Smooth muscle cell (in vitro differentiated cells): ENCODE results near the gene EFHD2. TPM values are rescaled to one million over a fixed set of nuclear protein-coding genes. Genes with fewer than 3 reads are reported as not detected.

Experiments
- DNase-seq: peaks from one replicate; lab custom pipeline; 2025; ENCODE audit not compliant: unreplicated experiment; lab: John Stamatoyannopoulos, UW
- H2AFZ ChIP-seq: fragments of 200-600 bp; sonication (generic); 2 replicates; pipeline ENCODE4 v1.6.0; 2016; ENCODE audit warnings: antibody characterized with exemption, low read depth, mild to moderate bottlenecking
- H3F3A ChIP-seq: fragments of 200-600 bp; sonication (generic); 2 replicates; pipeline ENCODE4 v1.6.0; 2017; ENCODE audit warnings: antibody characterized with exemption, low read depth
- H3K27ac ChIP-seq: fragments of 200-600 bp; sonication (generic); 2 replicates; pipeline ENCODE4 v1.5.1; 2016; ENCODE audit warnings: low read depth, mild to moderate bottlenecking
- H3K27me3 ChIP-seq: fragments of 200-600 bp; sonication (generic); 2 replicates; pipeline ENCODE4 v1.6.1; 2016; ENCODE audit warnings: low read depth, mild to moderate bottlenecking
- H3K36me3 ChIP-seq: fragments of 200-600 bp; sonication (generic); 2 replicates; pipeline ENCODE4 v1.5.1; 2016; ENCODE audit warnings: low read depth
- H3K4me1 ChIP-seq: fragments of 200-600 bp; sonication (generic); 2 replicates; pipeline ENCODE4 v1.5.1; 2016; ENCODE audit warnings: low read depth
- H3K4me2 ChIP-seq: fragments of 200-600 bp; sonication (generic); 2 replicates; pipeline ENCODE4 v1.6.0; 2016; ENCODE audit warnings: mild to moderate bottlenecking
- H3K4me3 ChIP-seq: fragments of 200-600 bp; sonication (generic); 2 replicates; pipeline ENCODE4 v1.5.1; 2016; ENCODE audit warnings: mild to moderate bottlenecking
- H3K79me2 ChIP-seq: fragments of 200-600 bp; sonication (generic); 2 replicates; pipeline ENCODE4 v1.6.0; 2016; ENCODE audit warnings: low read depth, mild to moderate bottlenecking
- H3K9ac ChIP-seq: fragments of 200-600 bp; sonication (generic); 2 replicates; pipeline ENCODE4 v1.6.0; 2016; ENCODE audit warnings: low read depth
- H3K9me3 ChIP-seq: fragments of 200-600 bp; sonication (generic); replicated peaks from 2 replicates; pipeline ENCODE4 v1.5.1; 2016; ENCODE audit warnings: low read depth
- H4K20me1 ChIP-seq: fragments of 200-600 bp; sonication (generic); 2 replicates; pipeline ENCODE4 v1.6.0; 2016; ENCODE audit warnings: low read depth
- WGBS: methylation state at CpG from one replicate; pipeline ENCODE4 v1.1.7; 2016; ENCODE audit warnings: low lambda C conversion rate; 5-methylcytosine and 5-hydroxymethylcytosine counted together
- polyA plus RNA-seq: library from polyadenylated mRNA; unstranded; fragments of >200 nt; fragmentation: Nextera tagmentation; extraction: Ambion mirVana; gene quantifications from 2 replicates; pipeline ENCODE4 v1.2.1, GENCODE V29; 2016
- total RNA-seq: library from RNA; depleted of rRNA; stranded (reverse); fragments of >200 nt; gene quantifications from 2 replicates; pipeline ENCODE4 v1.2.3, GENCODE V29; 2014
- TF ChIP-seq, protein P1 (sequence below): fragments of 200-600 bp; sonication (generic); IDR thresholded peaks from 2 replicates; pipeline ENCODE4 v1.5.1; 2017; ENCODE audit warnings: borderline replicate concordance, mild to moderate bottlenecking, antibody characterized with exemption; ENCODE audit not compliant: insufficient read depth, poor library complexity, severe bottlenecking

The EFHD2 gene
- total and polyA plus RNA-seq, 2 experiments from 2014 or later, result 7.0 to 22.9 TPM

- H4K20me1 ChIP-seq, result peaks cover 36% of the 10 kb centered on the region
- H2AFZ ChIP-seq, result no peak overlapping the region
- H3K4me3 ChIP-seq, result no peak overlapping the region
- 74% methylated on average over 11 of the region's 11 CpGs for WGBS
- no peaks in the 10 kb centered on the region for H3K36me3 ChIP-seq
- DNase-seq, result no peak
- H3K4me1 ChIP-seq, result no peaks in the 10 kb centered on the region
- no peak overlapping the region for H3K27ac ChIP-seq
- TF ChIP-seq, protein P1, sequence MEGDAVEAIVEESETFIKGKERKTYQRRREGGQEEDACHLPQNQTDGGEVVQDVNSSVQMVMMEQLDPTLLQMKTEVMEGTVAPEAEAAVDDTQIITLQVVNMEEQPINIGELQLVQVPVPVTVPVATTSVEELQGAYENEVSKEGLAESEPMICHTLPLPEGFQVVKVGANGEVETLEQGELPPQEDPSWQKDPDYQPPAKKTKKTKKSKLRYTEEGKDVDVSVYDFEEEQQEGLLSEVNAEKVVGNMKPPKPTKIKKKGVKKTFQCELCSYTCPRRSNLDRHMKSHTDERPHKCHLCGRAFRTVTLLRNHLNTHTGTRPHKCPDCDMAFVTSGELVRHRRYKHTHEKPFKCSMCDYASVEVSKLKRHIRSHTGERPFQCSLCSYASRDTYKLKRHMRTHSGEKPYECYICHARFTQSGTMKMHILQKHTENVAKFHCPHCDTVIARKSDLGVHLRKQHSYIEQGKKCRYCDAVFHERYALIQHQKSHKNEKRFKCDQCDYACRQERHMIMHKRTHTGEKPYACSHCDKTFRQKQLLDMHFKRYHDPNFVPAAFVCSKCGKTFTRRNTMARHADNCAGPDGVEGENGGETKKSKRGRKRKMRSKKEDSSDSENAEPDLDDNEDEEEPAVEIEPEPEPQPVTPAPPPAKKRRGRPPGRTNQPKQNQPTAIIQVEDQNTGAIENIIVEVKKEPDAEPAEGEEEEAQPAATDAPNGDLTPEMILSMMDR, result no peak
- H3K9me3 ChIP-seq, result no peaks in the 10 kb centered on the region
- no peaks in the 10 kb centered on the region for H3K79me2 ChIP-seq
- no peak overlapping the region for H3K9ac ChIP-seq
- no peaks in the 10 kb centered on the region for H3K27me3 ChIP-seq
- no peaks in the 10 kb centered on the region for H3F3A ChIP-seq
- H3K4me2 ChIP-seq, result no peak overlapping the region
Measured at GRCh38 chr1:15423355-15424077, 13.8 kb downstream of the EFHD2 start.

- H3K27me3 ChIP-seq, result no peaks in the 10 kb centered on the region
- no peaks in the 10 kb centered on the region for H3K9me3 ChIP-seq
- H3K9ac ChIP-seq, result no peak overlapping the region
- H3K4me3 ChIP-seq, result no peak overlapping the region
- H3K79me2 ChIP-seq, result no peaks in the 10 kb centered on the region
- no peaks in the 10 kb centered on the region for H3F3A ChIP-seq
- H3K4me1 ChIP-seq, result no peaks in the 10 kb centered on the region
- H3K27ac ChIP-seq, result no peak overlapping the region
- H4K20me1 ChIP-seq, result peaks cover 33% of the 10 kb centered on the region
- WGBS, result 96% methylated on average over 13 of the region's 13 CpGs
- TF ChIP-seq, protein P1, result no peak
- no peak overlapping the region for H2AFZ ChIP-seq
- H3K4me2 ChIP-seq, result no peak overlapping the region
- no peak for DNase-seq
- H3K36me3 ChIP-seq, result no peaks in the 10 kb centered on the region
Measured at GRCh38 chr1:15424146-15424667, 14.5 kb downstream of the EFHD2 start.

DNA sequence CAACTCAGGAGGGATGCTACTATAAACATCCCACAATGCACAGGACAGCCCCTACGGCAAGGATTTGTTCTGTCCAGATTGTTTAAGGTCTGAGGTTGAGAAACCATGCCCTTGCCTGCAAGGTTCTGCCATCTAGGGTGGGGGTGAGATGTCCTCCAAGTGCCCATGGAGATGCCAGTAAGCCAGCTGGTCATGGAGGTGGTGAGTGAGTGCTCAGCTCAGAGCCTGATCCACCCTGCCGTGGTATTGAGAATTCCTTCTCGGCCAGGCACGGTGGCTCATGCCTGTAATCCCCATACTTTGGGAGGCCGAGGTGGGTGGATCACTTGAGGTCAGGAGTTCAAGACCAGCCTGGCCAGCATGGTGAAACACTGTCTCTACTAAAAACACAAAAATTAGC lies 15.3 kb downstream of the EFHD2 start:
- Histone ChIP-seq H3K27ac (no peak overlapping the region), H3K4me2 (no peak overlapping the region), H3K9ac (no peak overlapping the region), H4K20me1 (peaks cover 25% of the 10 kb centered on the region), H3K79me2 (no peaks in the 10 kb centered on the region), H3K4me3 (no peak overlapping the region), H3K4me1 (no peaks in the 10 kb centered on the region), H3K9me3 (no peaks in the 10 kb centered on the region), H3K36me3 (no peaks in the 10 kb centered on the region), H2AFZ (no peak overlapping the region), H3F3A (no peaks in the 10 kb centered on the region), H3K27me3 (no peaks in the 10 kb centered on the region)
- WGBS, result 74% methylated on average over 5 of the region's 5 CpGs
- DNase-seq, result no peak
- TF ChIP-seq, protein P1, result no peak

DNA sequence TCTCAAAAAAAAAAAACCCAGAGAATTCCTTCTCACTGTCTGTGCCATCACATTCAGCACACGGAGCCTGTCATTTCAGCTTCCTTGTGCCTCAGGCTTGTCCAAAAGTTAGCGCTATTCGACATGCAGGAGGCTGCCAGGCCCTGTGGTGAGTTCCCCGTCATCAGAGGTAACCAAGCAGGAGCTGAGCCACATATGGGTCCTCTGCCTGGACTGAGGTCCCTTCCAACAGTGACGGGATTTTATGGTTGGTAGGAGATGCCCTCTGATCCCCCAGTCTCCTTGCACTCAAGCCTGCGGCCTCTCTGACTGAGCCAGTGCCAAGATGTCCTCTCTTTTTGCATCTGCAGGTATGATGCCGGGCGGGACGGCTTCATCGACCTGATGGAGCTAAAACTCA lies 15.8 kb downstream of the EFHD2 start:
- no peak overlapping the region for H2AFZ ChIP-seq
- H3K27me3 ChIP-seq, result no peaks in the 10 kb centered on the region
- peaks cover 25% of the 10 kb centered on the region for H4K20me1 ChIP-seq
- no peak for DNase-seq
- TF ChIP-seq, protein P1, result no peak
- no peaks in the 10 kb centered on the region for H3K4me1 ChIP-seq
- H3K36me3 ChIP-seq, result no peaks in the 10 kb centered on the region
- H3K9ac ChIP-seq, result no peak overlapping the region
- over 99% methylated on average over 10 of the region's 10 CpGs for WGBS
- H3K27ac ChIP-seq, result no peak overlapping the region
- no peaks in the 10 kb centered on the region for H3K9me3 ChIP-seq
- no peak overlapping the region for H3K4me3 ChIP-seq
- no peaks in the 10 kb centered on the region for H3K79me2 ChIP-seq
- no peaks in the 10 kb centered on the region for H3F3A ChIP-seq
- no peak overlapping the region for H3K4me2 ChIP-seq
